ENCODE measurements around the gene ST8SIA2.

The ST8SIA2 gene

GRCh38 chr15:92365084-92365483 lies 28.6 kb upstream of the ST8SIA2 start:
- no peak overlapping the region for H3K27ac ChIP-seq
- no peak for TF ChIP-seq ZFX (IDR thresholded peaks at IDR 0.05; ENCODE audit: borderline replicate concordance)
- no peak for TF ChIP-seq CTCF (IDR thresholded peaks at IDR 0.05)

GRCh38 chr15:92365906-92366305 lies 27.8 kb upstream of the ST8SIA2 start:
- H3K27ac ChIP-seq, result no peak overlapping the region
- no peak for TF ChIP-seq ZFX (IDR thresholded peaks at IDR 0.05; ENCODE audit: borderline replicate concordance)
- no peak for TF ChIP-seq CTCF (IDR thresholded peaks at IDR 0.05)

- no peak overlapping the region for H3K27ac ChIP-seq
Measured at GRCh38 chr15:92366381-92366780, 27.3 kb upstream of the ST8SIA2 start.

GRCh38 chr15:92375057-92375456 lies 18.6 kb upstream of the ST8SIA2 start:
- TF ChIP-seq ZFX (IDR thresholded peaks at IDR 0.05; ENCODE audit: borderline replicate concordance) (no peak), CTCF (IDR thresholded peaks at IDR 0.05) (no peak)
- H3K27ac ChIP-seq, result no peak overlapping the region

More at GRCh38 chr15:92366381-92366780, 27.3 kb upstream of the ST8SIA2 start:
- no peak for TF ChIP-seq ZFX (IDR thresholded peaks at IDR 0.05; ENCODE audit: borderline replicate concordance)
- no peak for TF ChIP-seq CTCF (IDR thresholded peaks at IDR 0.05)

GRCh38 chr15:92376109-92376508 lies 17.6 kb upstream of the ST8SIA2 start:
- TF ChIP-seq CTCF (IDR thresholded peaks at IDR 0.05) (no peak), ZFX (IDR thresholded peaks at IDR 0.05; ENCODE audit: borderline replicate concordance) (no peak)
- H3K27ac ChIP-seq, result no peak overlapping the region

GRCh38 chr15:92377083-92377789 lies 16.4 kb upstream of the ST8SIA2 start:
- H3K27ac ChIP-seq, result no peak overlapping the region
- TF ChIP-seq ZFX (IDR thresholded peaks at IDR 0.05; ENCODE audit: borderline replicate concordance), result no peak
- TF ChIP-seq CTCF (IDR thresholded peaks at IDR 0.05), result no peak

- TF ChIP-seq ZFX (IDR thresholded peaks at IDR 0.05; ENCODE audit: borderline replicate concordance), result no peak
- peak; percentile 76 for TF ChIP-seq CTCF (IDR thresholded peaks at IDR 0.05)
- H3K27ac ChIP-seq, result no peak overlapping the region
Measured at GRCh38 chr15:92383519-92384324, 10.0 kb upstream of the ST8SIA2 start.
